Hair follicle dermal papilla cell (primary cell): Measurements from ENCODE around the gene SLAMF6. TPM values are rescaled to one million over a fixed set of nuclear protein-coding genes. Genes with fewer than 3 reads are reported as not detected.

Source experiments
- total RNA-seq: library from RNA; depleted of rRNA; stranded (reverse); fragments of >200 nt; gene quantifications from 2 replicates; pipeline ENCODE4 v1.2.3, GENCODE V29; 2012

The SLAMF6 gene
- not detected in 2 replicates for total RNA-seq

GRCh38 chr1:160522622-160523345 is at the start of gene SLAMF6:
TSS of gene SLAMF6 (minus strand) at chr1:160523255. CDS start at chr1:160523192, 63 bp downstream.

Other genes starting within 250 kb of the SLAMF6 start
- gene PEX19, start 238.1 kb downstream of the SLAMF6 start, total RNA-seq: 56.0 and 90.3 TPM in 2 replicates
- gene COPA, start 180.0 kb downstream of the SLAMF6 start, total RNA-seq: 331 and 398 TPM in 2 replicates
- gene NCSTN, start 179.9 kb downstream of the SLAMF6 start, total RNA-seq: 102 and 111 TPM in 2 replicates
- gene NHLH1, start 156.2 kb downstream of the SLAMF6 start, total RNA-seq: 0.12 and 0.16 TPM in 2 replicates
- gene VANGL2, start 122.7 kb downstream of the SLAMF6 start, total RNA-seq: 0.12 and 0.49 TPM in 2 replicates
- gene CD84, start 56.2 kb upstream of the SLAMF6 start, total RNA-seq: not detected in 2 replicates
- not detected in 2 replicates for gene SLAMF1, start 123.8 kb upstream of the SLAMF6 start, total RNA-seq
- gene CD48, start 188.6 kb upstream of the SLAMF6 start, total RNA-seq: not detected in 2 replicates
- not detected in 2 replicates for gene SLAMF7, start 216.0 kb upstream of the SLAMF6 start, total RNA-seq